Aorta (tissue), 5 donors: Measurements from ENCODE around the gene EGFR. TPM values are rescaled to one million over a fixed set of nuclear protein-coding genes. Genes with fewer than 3 reads are reported as not detected.

Source experiments
- ATAC-seq: fragments of 200-7000 bp; cut with Tn5 transposase; one replicate; pipeline ENCODE4 v1.9.1; 2022; ENCODE audit warnings: moderate library complexity; ENCODE audit not compliant: low FRiP score
- DNase-seq, 2 donors: peaks; one replicate each; pipeline ENCODE4 v3.0.0-alpha.2; 2020
- H3K27ac ChIP-seq, 2 donors: one replicate each; pipeline ENCODE4 v1.5.1; 2013; ENCODE audit warnings: low read length in 2 of 2, mild to moderate bottlenecking in 2 of 2, moderate library complexity in 2 of 2, control low read depth in 1 of 2, inconsistent platforms in 1 of 2, low read depth in 1 of 2
- H3K27me3 ChIP-seq, 2 donors: one replicate each; pipeline ENCODE4 v1.6.1; 2013; ENCODE audit warnings: control low read depth in 1 of 2, low read length in 1 of 2, mild to moderate bottlenecking in 1 of 2, moderate library complexity in 1 of 2; ENCODE audit not compliant: insufficient read depth in 2 of 2, control insufficient read depth in 1 of 2
- H3K36me3 ChIP-seq, 2 donors: one replicate each; pipeline ENCODE4 v1.6.1; 2013; ENCODE audit warnings: control low read depth in 1 of 2, low read length in 1 of 2, mild to moderate bottlenecking in 1 of 2; ENCODE audit not compliant: insufficient read depth in 2 of 2, control insufficient read depth in 1 of 2
- H3K4me1 ChIP-seq, 2 donors: one replicate each; pipeline ENCODE4 v1.6.1; 2013; ENCODE audit warnings: low read length in 2 of 2, control low read depth in 1 of 2, mild to moderate bottlenecking in 1 of 2, moderate library complexity in 1 of 2; ENCODE audit not compliant: insufficient read depth in 2 of 2, control insufficient read depth in 1 of 2
- H3K4me3 ChIP-seq, 2 donors: one replicate each; pipeline ENCODE4 v1.5.1; 2013; ENCODE audit warnings: low read length in 2 of 2, control low read depth in 1 of 2, mild to moderate bottlenecking in 1 of 2
- H3K9me3 ChIP-seq: one replicate; pipeline ENCODE4 v1.6.1; 2013; ENCODE audit warnings: mild to moderate bottlenecking, low read length; ENCODE audit not compliant: control insufficient read depth
- WGBS, 2 donors: extraction: QIAGEN DNeasy Blood & Tissue Kit; methylation state at CpG; one replicate each; pipeline ENCODE4 v1.1.7; 2013; 5-methylcytosine and 5-hydroxymethylcytosine counted together
- intact Hi-C, 2 donors: fragments of 100-400 bp; cut with DNase I; formaldehyde crosslinking; loops; one replicate each; pipeline versions ENCODE4 v1.14.2 to v1.15.0; 2022
- polyA plus RNA-seq, 2 donors: library from polyadenylated mRNA; stranded (reverse); fragments of 200-250 nt; gene quantifications; one replicate each; pipeline ENCODE4 v1.2.3, GENCODE V29; 2013
- total RNA-seq, 2 donors: library from RNA; stranded (reverse); fragmentation: NEBNext Ultra II Directional; extraction: Animal tissue kit (Norgen Biotek cat#: 25700); gene quantifications; one replicate each; pipeline ENCODE4 v1.2.1, GENCODE V29; 2021
- donor health status: healthy with polysubstance abuse.
- donor health status: Bipolar disorder and iron deficiency.
- donor health status: DM: no; HTN: no; CAD: no.
- donor health status: DM: no; HTN: no; CAD: no.
- donor health status: DM: yes; HTN: yes; CAD: no.

The EGFR gene
- total and polyA plus RNA-seq, 4 donors: 3.0 to 72.4 (median 40.9) TPM

GRCh38 chr7:55152516-55152915 is 133.7 kb downstream of the EGFR start:
- Histone ChIP-seq H3K4me1 (no peaks in the 10 kb centered on the region), H3K4me3 (no peak overlapping the region), H3K36me3 (peaks cover 0 to 9% of the 10 kb centered on the region in 2 donors), H3K27ac (no peak overlapping the region), H3K9me3 (no peaks in the 10 kb centered on the region), H3K27me3 (no peaks in the 10 kb centered on the region)
- no peak for ATAC-seq
- 89 to 92% methylated on average over 6 of the region's 6 CpGs for WGBS, 2 donors
- DNase-seq: no peak
- intact Hi-C loops: no loop called here

- H3K36me3 ChIP-seq: peaks cover 0 to 11% of the 10 kb centered on the region in 2 donors
- no peak for DNase-seq
- no peaks in the 10 kb centered on the region for H3K27me3 ChIP-seq
- H3K27ac ChIP-seq: no peak overlapping the region
- no peaks in the 10 kb centered on the region for H3K9me3 ChIP-seq
- intact Hi-C loops: no loop called here
- no peak for ATAC-seq
- no peak overlapping the region for H3K4me3 ChIP-seq
- H3K4me1 ChIP-seq: no peaks in the 10 kb centered on the region
- WGBS, 2 donors: 94 to 95% methylated on average over 10 of the region's 10 CpGs
These were observed 135.3 kb downstream of the EGFR start for GRCh38 chr7:55154096-55154495.

DNA sequence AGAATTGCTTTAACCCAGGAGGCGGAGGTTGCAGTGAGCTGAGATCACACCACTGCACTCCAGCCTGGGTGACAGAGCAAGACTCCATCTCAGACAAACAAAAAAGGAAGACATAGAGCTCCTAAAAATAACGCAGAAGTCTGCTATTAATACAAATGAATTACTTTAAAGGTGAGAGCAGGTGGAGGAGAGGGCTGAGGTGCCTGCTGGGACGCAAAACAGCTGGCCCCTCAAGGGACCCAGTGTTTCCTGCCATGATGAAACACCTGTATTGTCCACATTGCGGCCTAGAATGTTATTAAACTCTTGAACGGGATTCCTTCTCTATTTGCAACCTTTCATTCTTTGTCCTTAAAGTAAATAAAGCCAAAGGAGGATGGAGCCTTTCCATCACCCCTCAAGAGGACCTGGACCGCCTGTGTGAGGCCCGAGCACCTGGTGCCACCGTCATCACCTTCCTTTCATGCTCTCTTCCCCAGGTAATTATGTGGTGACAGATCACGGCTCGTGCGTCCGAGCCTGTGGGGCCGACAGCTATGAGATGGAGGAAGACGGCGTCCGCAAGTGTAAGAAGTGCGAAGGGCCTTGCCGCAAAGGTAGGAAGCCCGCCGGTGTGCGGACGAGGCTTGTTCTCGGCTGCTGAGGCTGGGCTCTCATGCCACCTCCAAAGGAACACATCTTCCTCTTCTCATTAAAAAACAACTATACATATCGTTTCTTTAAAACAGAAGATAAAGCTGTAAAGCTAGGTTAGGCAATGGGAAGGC is 136.7 kb downstream of the EGFR start:
- H3K36me3 ChIP-seq: peaks cover 0 to 11% of the 10 kb centered on the region in 2 donors
- H3K27ac ChIP-seq: no peak overlapping the region
- no peaks in the 10 kb centered on the region for H3K4me1 ChIP-seq
- WGBS, 2 donors: 92% methylated on average over 24 of the region's 24 CpGs
- H3K27me3 ChIP-seq: no peaks in the 10 kb centered on the region
- H3K9me3 ChIP-seq: no peaks in the 10 kb centered on the region
- no peak for DNase-seq
- intact Hi-C loops: no loop called here
- H3K4me3 ChIP-seq: no peak overlapping the region
- no peak for ATAC-seq

- Histone ChIP-seq H3K27me3 (no peaks in the 10 kb centered on the region), H3K4me1 (no peaks in the 10 kb centered on the region), H3K4me3 (no peak overlapping the region), H3K36me3 (peaks cover 0 to 11% of the 10 kb centered on the region in 2 donors), H3K9me3 (no peaks in the 10 kb centered on the region), H3K27ac (no peak overlapping the region)
- intact Hi-C loops: no loop called here
- WGBS, 2 donors: 88 to 89% methylated on average over 30 of the region's 30 CpGs
- ATAC-seq (peak; percentile 42), DNase-seq (no peak)
These were observed 138.3 kb downstream of the EGFR start for GRCh38 chr7:55156919-55157763.

- 81 to 83% methylated on average over 8 of the region's 8 CpGs for WGBS, 2 donors
- ATAC-seq (no peak), DNase-seq (no peak)
- Histone ChIP-seq H3K4me3 (no peak overlapping the region), H3K27me3 (no peaks in the 10 kb centered on the region), H3K4me1 (no peaks in the 10 kb centered on the region), H3K9me3 (no peaks in the 10 kb centered on the region), H3K27ac (no peak overlapping the region), H3K36me3 (peaks cover 0 to 11% of the 10 kb centered on the region in 2 donors)
- intact Hi-C loops: no loop called here
These were observed 138.9 kb downstream of the EGFR start for GRCh38 chr7:55157764-55158105.

- WGBS, 2 donors: 74 to 80% methylated on average over 10 of the region's 10 CpGs
- ATAC-seq (peak; percentile 40), DNase-seq (peak in 1 of 2 donors; percentile 72)
- Histone ChIP-seq H3K4me1 (no peaks in the 10 kb centered on the region), H3K4me3 (no peak overlapping the region), H3K9me3 (no peaks in the 10 kb centered on the region), H3K27me3 (no peaks in the 10 kb centered on the region), H3K36me3 (peaks cover 0 to 13% of the 10 kb centered on the region in 2 donors), H3K27ac (no peak overlapping the region)
- intact Hi-C loops: no loop called here
These were observed 139.9 kb downstream of the EGFR start for GRCh38 chr7:55158541-55159382.

GRCh38 chr7:55160539-55160938 is 141.7 kb downstream of the EGFR start:
- Histone ChIP-seq H3K4me3 (no peak overlapping the region), H3K27ac (no peak overlapping the region), H3K36me3 (peaks cover 0 to 14% of the 10 kb centered on the region in 2 donors), H3K9me3 (no peaks in the 10 kb centered on the region), H3K27me3 (no peaks in the 10 kb centered on the region), H3K4me1 (no peaks in the 10 kb centered on the region)
- DNase-seq: no peak
- WGBS, 2 donors: 79 to 87% methylated on average over 4 of the region's 4 CpGs
- ATAC-seq: no peak
- intact Hi-C loops: no loop called here

DNA sequence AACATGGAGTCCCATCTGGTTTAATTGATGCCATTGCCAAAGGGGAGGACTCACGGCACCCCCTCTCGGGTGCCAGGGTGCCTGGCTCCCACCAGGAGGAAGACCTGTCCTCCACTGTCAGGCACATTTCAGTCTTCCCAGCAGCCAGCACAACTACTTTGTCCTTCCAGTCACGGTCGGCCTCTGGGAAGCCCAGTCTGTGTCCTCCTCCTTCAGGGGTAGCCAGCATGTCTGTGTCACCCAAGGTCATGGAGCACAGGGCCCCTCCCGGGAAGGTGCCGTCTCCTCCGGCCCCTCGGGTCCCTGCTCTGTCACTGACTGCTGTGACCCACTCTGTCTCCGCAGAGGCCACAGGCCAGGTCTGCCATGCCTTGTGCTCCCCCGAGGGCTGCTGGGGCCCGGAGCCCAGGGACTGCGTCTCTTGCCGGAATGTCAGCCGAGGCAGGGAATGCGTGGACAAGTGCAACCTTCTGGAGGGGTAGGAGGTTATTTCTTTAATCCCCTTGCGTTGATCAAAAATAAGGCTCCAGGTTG is 142.4 kb downstream of the EGFR start:
- intact Hi-C loops: no loop called here
- H3K27me3 ChIP-seq: no peaks in the 10 kb centered on the region
- no peak for DNase-seq
- no peak overlapping the region for H3K4me3 ChIP-seq
- H3K9me3 ChIP-seq: no peaks in the 10 kb centered on the region
- ATAC-seq: no peak
- 97 to 99% methylated on average over 16 of the region's 16 CpGs for WGBS, 2 donors
- H3K4me1 ChIP-seq: no peaks in the 10 kb centered on the region
- peaks cover 0 to 10% of the 10 kb centered on the region in 2 donors for H3K36me3 ChIP-seq
- no peak overlapping the region for H3K27ac ChIP-seq
